H9 (cell line): ENCODE measurements around the gene KRCC1. TPM values are rescaled to one million over a fixed set of nuclear protein-coding genes. Genes with fewer than 3 reads are reported as not detected.

Experiments
- DNase-seq: peaks from one replicate; pipeline ENCODE4 v3.0.0-alpha.2; 2017
- H2AFZ ChIP-seq: one replicate; pipeline ENCODE4 v1.6.1; 2013; ENCODE audit warnings: mild to moderate bottlenecking, low read length, control low read depth, moderate library complexity
- H2AK5ac ChIP-seq: 2 replicates; pipeline ENCODE4 v1.6.1; 2013; ENCODE audit warnings: low read length, control low read depth, mixed read lengths; ENCODE audit not compliant: insufficient read length
- H2BK120ac ChIP-seq: one replicate; pipeline ENCODE4 v1.6.1; 2013; ENCODE audit warnings: low read depth, mild to moderate bottlenecking, low read length, control low read depth, inconsistent platforms; ENCODE audit not compliant: poor library complexity, severe bottlenecking
- H2BK12ac ChIP-seq: 2 replicates; pipeline ENCODE4 v1.6.1; 2013; ENCODE audit warnings: low read length, control low read depth, mixed read lengths, low read depth; ENCODE audit not compliant: insufficient read length
- H2BK15ac ChIP-seq: 2 replicates; pipeline ENCODE4 v1.6.1; 2013; ENCODE audit warnings: low read depth, low read length, control low read depth
- H2BK20ac ChIP-seq: one replicate; pipeline ENCODE4 v1.6.1; 2013; ENCODE audit warnings: low read depth, mild to moderate bottlenecking, low read length, control low read depth, inconsistent platforms; ENCODE audit not compliant: poor library complexity, severe bottlenecking
- H2BK5ac ChIP-seq: 2 replicates; pipeline ENCODE4 v1.6.1; 2013; ENCODE audit warnings: low read length, control low read depth, mixed read lengths; ENCODE audit not compliant: insufficient read length
- H3K14ac ChIP-seq: 2 replicates; pipeline ENCODE4 v1.6.1; 2013; ENCODE audit warnings: low read length, control low read depth; ENCODE audit not compliant: insufficient read depth
- H3K18ac ChIP-seq: 2 replicates; pipeline ENCODE4 v1.6.1; 2013; ENCODE audit warnings: low read depth, mild to moderate bottlenecking, mixed read lengths, low read length, control low read depth; ENCODE audit not compliant: insufficient read length
- H3K23ac ChIP-seq: 2 replicates; pipeline ENCODE4 v1.6.1; 2013; ENCODE audit warnings: low read length, control low read depth, mixed read lengths, low read depth; ENCODE audit not compliant: insufficient read length
- H3K23me2 ChIP-seq: 2 replicates; pipeline ENCODE4 v1.6.1; 2013; ENCODE audit warnings: low read depth, mild to moderate bottlenecking, mixed read lengths, low read length, control low read depth; ENCODE audit not compliant: insufficient read length, poor library complexity, severe bottlenecking
- H3K27ac ChIP-seq: 2 replicates; pipeline ENCODE4 v1.5.1; 2013; ENCODE audit warnings: low read length, control low read depth, mixed read lengths, low read depth; ENCODE audit not compliant: insufficient read length
- H3K27me3 ChIP-seq: 2 replicates; pipeline ENCODE4 v1.6.1; 2013; ENCODE audit warnings: low read length, control low read depth, inconsistent platforms; ENCODE audit not compliant: insufficient read depth
- H3K4ac ChIP-seq: 2 replicates; pipeline ENCODE4 v1.6.1; 2013; ENCODE audit warnings: low read depth, mild to moderate bottlenecking, control low read depth, inconsistent platforms, low read length, moderate library complexity
- H3K4me1 ChIP-seq: 2 replicates; pipeline ENCODE4 v1.6.1; 2013; ENCODE audit warnings: low read length, control low read depth, inconsistent platforms; ENCODE audit not compliant: insufficient read depth
- H3K4me2 ChIP-seq: 2 replicates; pipeline ENCODE4 v1.6.1; 2013; ENCODE audit warnings: low read length, control low read depth, mixed read lengths; ENCODE audit not compliant: insufficient read length, insufficient read depth
- H3K56ac ChIP-seq: 2 replicates; pipeline ENCODE4 v1.6.1; 2013; ENCODE audit warnings: low read depth, mild to moderate bottlenecking, mixed read lengths, low read length, control low read depth; ENCODE audit not compliant: insufficient read length
- H3K79me1 ChIP-seq: 2 replicates; pipeline ENCODE4 v1.6.1; 2013; ENCODE audit warnings: low read depth, mild to moderate bottlenecking, moderate library complexity, low read length, control low read depth, inconsistent platforms; ENCODE audit not compliant: insufficient read depth, poor library complexity, severe bottlenecking
- H3K79me2 ChIP-seq: 2 replicates; pipeline ENCODE4 v1.6.1; 2013; ENCODE audit warnings: low read length, control low read depth, inconsistent platforms; ENCODE audit not compliant: insufficient read depth
- H3K9ac ChIP-seq: 2 replicates; pipeline ENCODE4 v1.6.1; 2013; ENCODE audit warnings: low read length, control low read depth, mixed read lengths; ENCODE audit not compliant: insufficient read length; ENCODE audit errors: extremely low read depth
- H3K9me3 ChIP-seq: one replicate; pipeline ENCODE4 v1.6.1; 2013; ENCODE audit warnings: low read depth, low read length, inconsistent platforms; ENCODE audit not compliant: control insufficient read depth
- H3T11ph ChIP-seq: one replicate; pipeline ENCODE4 v1.6.1; 2013; ENCODE audit warnings: mild to moderate bottlenecking, low read length, control low read depth, inconsistent platforms
- H4K20me1 ChIP-seq: one replicate; pipeline ENCODE4 v1.6.1; 2013; ENCODE audit not compliant: control insufficient read depth, insufficient read length, insufficient read depth
- H4K5ac ChIP-seq: 2 replicates; pipeline ENCODE4 v1.6.1; 2013; ENCODE audit warnings: low read depth, mild to moderate bottlenecking, mixed read lengths, low read length, control low read depth; ENCODE audit not compliant: insufficient read length
- H4K8ac ChIP-seq: replicated peaks from 2 replicates; pipeline ENCODE4 v1.6.1; 2013; ENCODE audit warnings: low read length, control low read depth, mixed read lengths, low read depth; ENCODE audit not compliant: insufficient read length
- H4K91ac ChIP-seq: 2 replicates; pipeline ENCODE4 v1.6.1; 2013; ENCODE audit warnings: low read depth, mild to moderate bottlenecking, moderate library complexity, mixed read lengths, low read length, control low read depth; ENCODE audit not compliant: insufficient read length
- H3K27ac Mint-ChIP-seq, 3 experiments: 2 replicates in 2 of 3; 3 replicates in 1 of 3; pipeline ENCODE4 v1.8.0; 2020 to 2021; ENCODE audit warnings: mixed read lengths in 3 of 3, mild to moderate bottlenecking in 1 of 3, moderate library complexity in 1 of 3
- H3K27me3 Mint-ChIP-seq: 2 replicates; pipeline ENCODE4 v1.8.0; 2021; ENCODE audit warnings: low read depth, mild to moderate bottlenecking, moderate library complexity, mixed read lengths
- H3K36me3 Mint-ChIP-seq, 3 experiments: 2 replicates in 2 of 3; 3 replicates in 1 of 3; pipeline ENCODE4 v1.8.0; 2020 to 2021; ENCODE audit warnings: low read depth in 3 of 3, mixed read lengths in 3 of 3; ENCODE audit not compliant: insufficient read depth in 1 of 3
- H3K4me1 Mint-ChIP-seq, 2 experiments: 2 replicates each; pipeline ENCODE4 v1.8.0; 2020; ENCODE audit warnings: mixed read lengths in 2 of 2
- H3K4me3 Mint-ChIP-seq, 2 experiments: 2 replicates in 1 of 2; 3 replicates in 1 of 2; pipeline ENCODE4 v1.8.0; 2020 to 2021; ENCODE audit warnings: mild to moderate bottlenecking in 2 of 2, mixed read lengths in 2 of 2, moderate library complexity in 1 of 2
- H3K9me3 Mint-ChIP-seq, 2 experiments: 2 replicates in 1 of 2; 3 replicates in 1 of 2; pipeline ENCODE4 v1.8.0; 2020; ENCODE audit warnings: mild to moderate bottlenecking in 2 of 2, mixed read lengths in 2 of 2, moderate library complexity in 1 of 2
- CTCF ChIP-seq: fragments of 200-600 bp; sonication (generic); conservative IDR thresholded peaks from 3 replicates; pipeline ENCODE4 v1.8.0; 2021; ENCODE audit warnings: antibody characterized with exemption, mild to moderate bottlenecking
- WGBS: extraction: QIAGEN DNeasy Blood & Tissue Kit; methylation state at CpG from one replicate; pipeline ENCODE4 v1.1.7; 2013; ENCODE audit warnings: missing lambda C conversion rate, low lambda C conversion rate, mixed read lengths; ENCODE audit not compliant: insufficient read length; ENCODE audit errors: extremely low coverage; 5-methylcytosine and 5-hydroxymethylcytosine counted together
- total RNA-seq: library from RNA; stranded (reverse); gene quantifications from 2 replicates; pipeline ENCODE4 v1.2.1, GENCODE V29; 2021

The KRCC1 gene
- total RNA-seq, 1 experiment from 2014 or later, result 8.2 TPM

- Histone ChIP-seq H3K79me2 (no peaks in the 10 kb centered on the region), H3K79me1 (no peaks in the 10 kb centered on the region), H2BK120ac (no peak overlapping the region), H2BK5ac (no peak overlapping the region), H2BK15ac (no peak overlapping the region), H2AK5ac (no peak overlapping the region), H4K5ac (no peak overlapping the region), H3K56ac (no peak overlapping the region), H4K8ac (no peak overlapping the region), H3K9ac (no peak overlapping the region), H3K27ac (no peak overlapping the region), H3K4me1 (peaks cover 9% of the 10 kb centered on the region), H3K23ac (no peak overlapping the region), H3K9me3 (no peaks in the 10 kb centered on the region), H3K18ac (no peak overlapping the region), H3K4ac (no peak overlapping the region), H3T11ph (no peak overlapping the region), H3K23me2 (no peaks in the 10 kb centered on the region), H3K27me3 (no peaks in the 10 kb centered on the region; the same call in 1 of the 2 replicates), H3K14ac (no peak overlapping the region), H2BK12ac (no peak overlapping the region), H4K91ac (no peak overlapping the region), H3K4me2 (no peak overlapping the region), H2BK20ac (no peak overlapping the region), H4K20me1 (no peaks in the 10 kb centered on the region), H2AFZ (no peak overlapping the region)
- no peaks in the 10 kb centered on the region for H3K36me3 Mint-ChIP-seq
- H3K9me3 Mint-ChIP-seq, result no peaks in the 10 kb centered on the region; a peak in 1 of 5 replicates
- H3K4me3 Mint-ChIP-seq, result no peak overlapping the region
- H3K4me1 Mint-ChIP-seq, result peaks cover 20 to 21% of the 10 kb centered on the region in 2 experiments
- H3K27ac Mint-ChIP-seq, result no peak overlapping the region
- DNase-seq, result no peak
- no peak; the same call in 2 of the 3 replicates for TF ChIP-seq CTCF
- no CpG with 5 or more reads among the region's 2 CpGs for WGBS
- H3K27me3 Mint-ChIP-seq, result no peaks in the 10 kb centered on the region; the same call in 1 of the 2 replicates
Measured at GRCh38 chr2:88085099-88085498, 29.5 kb upstream of the KRCC1 start.
